Measurements from ENCODE around the gene ZGLP1.
A peak's percentile ranks its signal among the peaks of the same experiment; 100 is the strongest.
"Not testable (repeated sequence)": the region's sequence is repeated elsewhere in the genome, so short reads cannot be mapped to it uniquely, and the experiment has no call there.

The ZGLP1 gene

DNA sequence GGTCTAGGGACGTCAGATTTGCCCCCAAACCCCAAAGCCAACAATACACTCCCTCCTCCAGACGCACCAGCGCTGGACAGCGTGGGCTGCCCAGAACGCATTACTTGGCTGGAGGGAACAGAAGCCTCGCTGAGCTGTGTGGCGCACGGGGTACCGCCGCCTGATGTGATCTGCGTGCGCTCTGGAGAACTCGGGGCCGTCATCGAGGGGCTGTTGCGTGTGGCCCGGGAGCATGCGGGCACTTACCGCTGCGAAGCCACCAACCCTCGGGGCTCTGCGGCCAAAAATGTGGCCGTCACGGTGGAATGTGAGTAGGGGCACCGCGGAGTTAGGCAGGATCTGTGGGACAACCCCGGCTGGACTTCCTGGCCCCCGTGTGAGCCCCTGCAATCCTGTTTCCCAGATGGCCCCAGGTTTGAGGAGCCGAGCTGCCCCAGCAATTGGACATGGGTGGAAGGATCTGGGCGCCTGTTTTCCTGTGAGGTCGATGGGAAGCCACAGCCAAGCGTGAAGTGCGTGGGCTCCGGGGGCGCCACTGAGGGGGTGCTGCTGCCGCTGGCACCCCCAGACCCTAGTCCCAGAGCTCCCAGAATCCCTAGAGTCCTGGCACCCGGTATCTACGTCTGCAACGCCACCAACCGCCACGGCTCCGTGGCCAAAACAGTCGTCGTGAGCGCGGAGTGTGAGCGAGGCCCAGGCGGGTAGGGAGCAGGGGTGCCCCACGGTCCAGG, 15.8 kb downstream of the ZGLP1 start:
- no peak for DNase-seq (ENCODE audit: low read depth)

DNA sequence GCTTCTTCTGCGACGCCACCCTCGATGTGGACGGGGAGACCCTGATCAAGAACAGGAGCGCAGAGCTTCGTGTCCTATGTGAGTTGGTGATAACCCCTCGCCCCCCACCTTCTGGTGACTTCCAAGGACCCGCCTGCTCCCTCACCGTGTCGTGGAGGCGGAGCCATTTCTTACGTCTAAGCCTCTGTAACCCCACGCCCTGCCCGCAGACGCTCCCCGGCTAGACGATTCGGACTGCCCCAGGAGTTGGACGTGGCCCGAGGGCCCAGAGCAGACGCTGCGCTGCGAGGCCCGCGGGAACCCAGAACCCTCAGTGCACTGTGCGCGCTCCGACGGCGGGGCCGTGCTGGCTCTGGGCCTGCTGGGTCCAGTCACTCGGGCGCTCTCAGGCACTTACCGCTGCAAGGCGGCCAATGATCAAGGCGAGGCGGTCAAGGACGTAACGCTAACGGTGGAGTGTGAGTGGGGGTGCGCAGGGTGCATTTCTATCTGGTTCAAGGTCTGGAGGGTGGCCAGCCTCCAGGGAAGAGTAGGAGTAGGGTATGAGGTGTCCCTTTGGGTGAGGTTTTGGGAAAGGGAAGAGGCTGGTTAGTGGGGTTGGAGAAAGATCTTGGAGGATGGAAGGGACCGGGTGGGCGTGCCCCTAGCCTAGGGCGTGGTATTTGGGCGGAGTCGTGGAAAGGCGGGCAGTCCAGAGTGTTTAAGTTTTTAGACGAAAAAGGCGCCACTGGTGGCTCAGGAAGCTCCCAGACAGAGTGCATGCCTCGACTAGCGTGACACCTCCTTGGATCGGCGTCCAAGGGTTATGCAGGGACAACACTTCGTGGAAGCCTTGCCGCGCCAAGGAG, 16.6 kb downstream of the ZGLP1 start:
- no peak for DNase-seq (ENCODE audit: low read depth)

DNA sequence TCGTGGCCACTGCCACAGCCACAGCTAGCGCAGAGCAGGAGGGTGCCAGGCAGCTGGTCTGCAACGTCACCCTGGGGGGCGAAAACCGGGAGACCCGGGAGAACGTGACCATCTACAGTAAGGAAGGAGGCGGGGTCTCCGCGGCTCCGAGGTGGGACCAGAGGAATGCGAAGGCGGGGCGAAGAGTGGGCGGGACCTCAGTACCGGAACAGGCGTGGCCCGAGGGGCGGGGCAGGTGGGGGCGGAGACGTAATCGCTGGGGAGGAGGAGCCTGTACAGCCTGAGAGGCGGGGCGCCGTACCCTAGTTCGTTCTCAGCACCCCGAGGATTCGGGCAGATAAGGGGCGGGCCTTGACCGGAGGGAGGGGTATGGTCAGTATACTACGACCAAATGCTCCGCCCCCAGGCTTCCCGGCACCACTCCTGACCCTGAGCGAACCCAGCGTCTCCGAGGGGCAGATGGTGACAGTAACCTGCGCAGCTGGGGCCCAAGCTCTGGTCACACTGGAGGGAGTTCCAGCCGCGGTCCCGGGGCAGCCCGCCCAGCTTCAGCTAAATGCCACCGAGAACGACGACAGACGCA, 17.3 kb downstream of the ZGLP1 start:
- DNase-seq (ENCODE audit: low read depth), result peak; percentile 65

GRCh38 chr19:10291554-10292205, 17.9 kb downstream of the ZGLP1 start:
- no peak for DNase-seq (ENCODE audit: low read depth)

DNA sequence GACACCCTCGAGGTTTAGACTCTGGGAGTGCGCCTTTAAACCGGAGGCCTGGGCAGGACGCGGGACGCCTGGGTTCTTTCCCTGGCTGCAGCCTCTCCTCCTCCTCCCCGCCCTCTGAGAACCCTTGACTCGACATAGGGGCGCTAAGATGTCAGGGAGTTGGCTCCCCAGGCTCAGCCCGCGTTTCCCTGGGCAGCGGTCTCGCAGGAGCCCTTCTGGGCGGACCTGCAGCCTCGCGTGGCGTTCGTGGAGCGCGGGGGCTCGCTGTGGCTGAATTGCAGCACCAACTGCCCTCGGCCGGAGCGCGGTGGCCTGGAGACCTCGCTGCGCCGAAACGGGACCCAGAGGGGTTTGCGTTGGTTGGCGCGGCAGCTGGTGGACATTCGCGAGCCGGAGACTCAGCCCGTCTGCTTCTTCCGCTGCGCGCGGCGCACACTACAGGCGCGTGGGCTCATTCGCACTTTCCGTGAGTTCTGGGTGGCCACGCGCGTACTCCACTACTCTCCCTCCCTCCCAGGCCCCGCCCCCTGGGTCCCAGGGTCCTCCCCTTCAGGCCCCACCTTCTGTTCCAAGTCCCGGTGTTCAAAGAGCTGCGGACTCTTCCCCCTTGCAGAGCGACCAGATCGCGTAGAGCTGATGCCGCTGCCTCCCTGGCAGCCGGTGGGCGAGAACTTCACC, 18.6 kb downstream of the ZGLP1 start:
- DNase-seq (ENCODE audit: low read depth), result no peak

GRCh38 chr19:10290357-10290875, 19.2 kb downstream of the ZGLP1 start:
- DNase-seq (ENCODE audit: low read depth), result no peak

GRCh38 chr19:10289836-10290356, 19.7 kb downstream of the ZGLP1 start, which contains the start of gene ICAM5:
TSS of gene ICAM5 (plus strand) at chr19:10289952. CDS start at chr19:10290044, 92 bp downstream.
- DNase-seq (ENCODE audit: low read depth), result no peak

DNA sequence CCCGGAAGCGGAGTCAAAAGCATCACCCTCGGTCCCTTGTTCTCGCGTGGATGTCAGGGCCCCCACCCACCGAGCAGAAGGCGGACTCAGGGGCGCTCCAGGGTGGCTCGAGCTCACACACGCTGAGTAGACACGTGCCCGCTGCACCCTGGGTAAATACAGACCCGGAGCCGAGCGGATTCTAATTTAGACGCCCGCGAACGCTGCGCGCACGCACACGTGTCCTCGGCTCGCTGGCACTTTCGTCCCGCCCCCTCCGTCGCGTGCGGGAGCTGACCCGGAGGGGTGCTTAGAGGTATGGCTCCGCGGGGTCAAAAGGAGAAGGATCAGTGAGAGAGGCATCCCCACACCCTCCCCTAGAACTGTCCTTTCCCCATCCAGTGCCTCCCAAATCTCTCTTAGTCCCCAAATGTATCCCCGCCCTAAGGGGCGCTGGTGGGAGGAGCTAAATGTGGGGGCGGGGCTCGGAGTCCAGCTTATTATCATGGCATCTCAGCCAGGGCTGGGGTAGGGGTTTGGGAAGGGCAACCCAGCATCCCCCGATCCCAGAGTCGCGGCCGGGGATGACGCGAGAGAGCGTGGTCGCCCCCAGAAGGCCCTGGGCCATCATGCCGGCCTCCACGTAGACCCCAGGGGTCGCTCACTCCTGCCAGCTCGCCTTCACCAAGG, 20.3 kb downstream of the ZGLP1 start:
- DNase-seq (ENCODE audit: low read depth), result no peak

- DNase-seq (ENCODE audit: low read depth), result no peak
Observed at GRCh38 chr19:10288662-10289166, 20.9 kb downstream of the ZGLP1 start.

- DNase-seq (ENCODE audit: low read depth), result no peak
Observed at GRCh38 chr19:10286803-10287737, 22.5 kb downstream of the ZGLP1 start, which contains the start of gene ICAM4. TSS of gene ICAM4 (plus strand) at chr19:10286955. CDS start at chr19:10287013, 58 bp downstream.

DNA sequence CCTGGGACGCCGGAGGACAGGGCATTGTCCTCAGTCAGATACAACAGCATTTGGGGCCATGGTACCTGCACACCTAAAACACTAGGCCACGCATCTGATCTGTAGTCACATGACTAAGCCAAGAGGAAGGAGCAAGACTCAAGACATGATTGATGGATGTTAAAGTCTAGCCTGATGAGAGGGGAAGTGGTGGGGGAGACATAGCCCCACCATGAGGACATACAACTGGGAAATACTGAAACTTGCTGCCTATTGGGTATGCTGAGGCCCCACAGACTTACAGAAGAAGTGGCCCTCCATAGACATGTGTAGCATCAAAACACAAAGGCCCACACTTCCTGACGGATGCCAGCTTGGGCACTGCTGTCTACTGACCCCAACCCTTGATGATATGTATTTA, 24.2 kb downstream of the ZGLP1 start:
- no peak for DNase-seq (ENCODE audit: low read depth)

- no peak for DNase-seq (ENCODE audit: low read depth)
Observed at GRCh38 chr19:10284960-10285278, 24.7 kb downstream of the ZGLP1 start.

GRCh38 chr19:10284065-10284959, 25.3 kb downstream of the ZGLP1 start:
- DNase-seq (ENCODE audit: low read depth), result no peak

- no peak for DNase-seq (ENCODE audit: low read depth)
Observed at GRCh38 chr19:10283301-10284064, 26.1 kb downstream of the ZGLP1 start.

- not testable (repeated sequence) for DNase-seq (ENCODE audit: low read depth)
Observed at GRCh38 chr19:10282043-10282442, 27.6 kb downstream of the ZGLP1 start.

DNA sequence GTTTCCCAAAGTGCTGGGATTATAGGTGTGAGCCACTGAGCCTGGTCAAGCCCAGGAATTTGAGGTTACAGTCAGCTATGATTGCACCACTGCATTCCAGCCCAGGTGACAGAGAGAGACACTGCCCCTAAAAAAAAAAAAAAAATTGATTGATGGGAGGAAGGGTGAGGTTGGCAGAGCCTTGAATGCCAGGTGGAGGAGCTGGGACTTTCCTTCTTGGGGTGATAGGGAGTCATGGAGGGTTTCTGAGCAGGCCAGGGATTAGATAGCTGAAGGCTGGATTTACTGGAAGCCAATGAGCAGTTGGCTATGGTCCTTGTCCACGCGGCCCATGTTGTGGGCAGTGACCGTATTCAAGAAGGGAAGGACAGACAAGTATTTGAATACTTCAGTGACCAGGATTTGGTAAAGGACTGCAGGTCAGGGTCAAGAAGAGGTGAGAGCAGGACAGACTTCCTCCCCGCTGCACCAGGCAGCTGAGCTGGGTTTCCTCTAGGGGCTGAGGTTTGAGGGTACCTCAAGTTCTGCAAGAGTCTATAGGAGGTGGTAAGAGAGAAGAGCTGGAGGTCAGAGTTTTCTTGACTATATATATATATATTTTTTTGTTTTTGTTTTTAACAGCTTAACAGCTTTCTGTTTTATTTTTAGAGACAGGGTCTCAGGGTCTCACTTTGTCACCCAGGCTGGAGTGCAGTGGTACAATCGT, 29.7 kb downstream of the ZGLP1 start:
- DNase-seq (ENCODE audit: low read depth), result no peak

GRCh38 chr19:10278935-10279334, 30.7 kb downstream of the ZGLP1 start:
- DNase-seq (ENCODE audit: low read depth), result no peak
